A549 (cell line): Measurements from ENCODE around the gene MT1H. TPM values are rescaled to one million over a fixed set of nuclear protein-coding genes. Genes with fewer than 3 reads are reported as not detected.

Experiments used
- ATAC-seq, 2 experiments: fragments of 200-7000 bp in 1 of 2; fragments of >200 bp in 1 of 2; cut with Nextera tagmentation in 1 of 2; cut with Tn5 transposase in 1 of 2; 3 replicates each; pipeline versions ENCODE4 v1.8.0 to v1.9.1; 2018 to 2020; ENCODE audit warnings: mild to moderate bottlenecking in 1 of 2, moderate library complexity in 1 of 2
- CTCF ChIA-PET: fragments of 300-600 bp; sonication (Branson Sonifier 250); formaldehyde crosslinking; extraction: SDS; loops from one replicate; lab custom pipeline; 2021; ENCODE audit warnings: antibody characterized with exemption, inconsistent platforms; lab: Yijun Ruan, JAX
- POLR2A ChIA-PET: fragments of 350-600 bp; formaldehyde crosslinking; extraction: SDS; loops from one replicate; lab custom pipeline; 2021; ENCODE audit warnings: antibody characterized with exemption, inconsistent platforms; lab: Yijun Ruan, JAX
- DNase-seq, 2 experiments: peaks; one replicate each; pipeline versions ENCODE4 v3.0.0 to v3.0.0-alpha.2; 2011 to 2016; ENCODE audit warnings: low read depth in 1 of 2, low spot score in 1 of 2
- FAIRE-seq: peaks from 2 replicates; lab custom pipeline; 2011; peaks lifted over from hg19 to GRCh38; lab: Jason Lieb, UNC
- H3K27ac ChIP-seq, 2 experiments: fragments of >200 bp; sonication (Bioruptor Twin); formaldehyde crosslinking; 3 replicates each; pipeline ENCODE4 v1.5.1; 2016 to 2017
- H3K4me1 ChIP-seq: fragments of >200 bp; sonication (Bioruptor Twin); formaldehyde crosslinking; 3 replicates; pipeline ENCODE4 v1.6.1; 2016
- H3K4me2 ChIP-seq: fragments of >200 bp; sonication (Bioruptor Twin); formaldehyde crosslinking; 3 replicates; pipeline ENCODE4 v1.6.1; 2016
- H3K4me3 ChIP-seq: fragments of >200 bp; sonication (Bioruptor Twin); formaldehyde crosslinking; 3 replicates; pipeline ENCODE4 v1.5.1; 2016
- H3K9me3 ChIP-seq: fragments of >200 bp; sonication (Bioruptor Twin); formaldehyde crosslinking; 3 replicates; pipeline ENCODE4 v1.6.1; 2016
- BCL3 ChIP-seq: fragments of >200 bp; sonication (Bioruptor Twin); formaldehyde crosslinking; IDR thresholded peaks from 3 replicates; pipeline ENCODE4 v1.6.1; 2016
- BHLHE40 ChIP-seq: IDR thresholded peaks from 2 replicates; pipeline ENCODE4 v1.6.1; 2012; ENCODE audit warnings: low read depth, low read length, inconsistent platforms
- CHD2 ChIP-seq: fragments of 150-350 bp; IDR thresholded peaks from 2 replicates; pipeline ENCODE4 v1.6.1; 2014; ENCODE audit warnings: low read length; ENCODE audit not compliant: partially characterized antibody
- CHD4 ChIP-seq: fragments of 200-600 bp; sonication (generic); IDR thresholded peaks from 2 replicates; pipeline ENCODE4 v1.6.1; 2016; ENCODE audit warnings: antibody characterized with exemption, mild to moderate bottlenecking, borderline replicate concordance
- EHF ChIP-seq: fragments of 250-450 bp; sonication (Bioruptor Pico); IDR thresholded peaks from 2 replicates; pipeline ENCODE4 v1.5.0; 2020; ENCODE audit warnings: mild to moderate bottlenecking
- FOXS1 ChIP-seq: fragments of 250-450 bp; sonication (Bioruptor Pico); IDR thresholded peaks from 2 replicates; pipeline ENCODE4 v1.5.0; 2020; ENCODE audit warnings: mild to moderate bottlenecking, moderate library complexity
- HEYL ChIP-seq: fragments of 250-450 bp; sonication (Bioruptor Pico); IDR thresholded peaks from 2 replicates; pipeline ENCODE4 v1.8.0; 2021; ENCODE audit warnings: mild to moderate bottlenecking, moderate library complexity
- HMGXB4 ChIP-seq: fragments of 250-450 bp; sonication (Bioruptor Pico); IDR thresholded peaks from 2 replicates; pipeline ENCODE4 v1.5.0; 2021; ENCODE audit warnings: mild to moderate bottlenecking, moderate library complexity, borderline replicate concordance
- JUN ChIP-seq, 2 experiments: fragments of >200 bp; sonication (Bioruptor Twin); formaldehyde crosslinking; IDR thresholded peaks; 2 replicates in 1 of 2; 3 replicates in 1 of 2; pipeline ENCODE4 v1.6.1; 2016 to 2017
- JUNB ChIP-seq: fragments of >200 bp; sonication (Bioruptor Twin); formaldehyde crosslinking; IDR thresholded peaks from 2 replicates; pipeline ENCODE4 v1.6.1; 2016
- MAX ChIP-seq: IDR thresholded peaks from 2 replicates; pipeline ENCODE4 v1.6.1; 2012
- PBX3 ChIP-seq: IDR thresholded peaks from 2 replicates; pipeline ENCODE4 v1.6.1; 2012
- RAD21 ChIP-seq, 2 experiments: fragments of >200 bp in 1 of 2; sonication (Bioruptor Twin) in 1 of 2; formaldehyde crosslinking in 1 of 2; IDR thresholded peaks in 1 of 2; conservative IDR thresholded peaks in 1 of 2; 2 replicates in 1 of 2; 3 replicates in 1 of 2; pipeline ENCODE4 v1.6.1; 2012 to 2018; ENCODE audit warnings: inconsistent platforms in 1 of 2
- RARB ChIP-seq: fragments of 250-450 bp; sonication (Bioruptor Pico); IDR thresholded peaks from 2 replicates; pipeline ENCODE4 v1.8.0; 2021; ENCODE audit warnings: mild to moderate bottlenecking, moderate library complexity
- RCOR1 ChIP-seq: fragments of 150-350 bp; IDR thresholded peaks from 2 replicates; pipeline ENCODE4 v1.6.1; 2014; ENCODE audit warnings: antibody characterized with exemption, low read length, low read depth
- RFX5 ChIP-seq: fragments of 450-650 bp; IDR thresholded peaks from 2 replicates; pipeline ENCODE4 v1.7.1; 2014; ENCODE audit warnings: antibody characterized with exemption, mild to moderate bottlenecking, moderate library complexity
- SMC3 ChIP-seq: fragments of >200 bp; sonication (Bioruptor Twin); formaldehyde crosslinking; IDR thresholded peaks from 3 replicates; pipeline ENCODE4 v1.6.1; 2018; ENCODE audit warnings: inconsistent platforms
- TFCP2L1 ChIP-seq: fragments of 250-450 bp; sonication (Bioruptor Pico); IDR thresholded peaks from 2 replicates; pipeline ENCODE4 v1.5.0; 2021; ENCODE audit warnings: mild to moderate bottlenecking
- ZC3H11A ChIP-seq: fragments of 450-650 bp; IDR thresholded peaks from 2 replicates; pipeline ENCODE4 v1.6.1; 2014; ENCODE audit warnings: antibody characterized with exemption, mild to moderate bottlenecking
- ZFP36 ChIP-seq: fragments of 450-650 bp; IDR thresholded peaks from 2 replicates; pipeline ENCODE4 v1.6.1; 2014; ENCODE audit warnings: borderline replicate concordance; ENCODE audit not compliant: partially characterized antibody
- ZNF302 ChIP-seq: fragments of 250-450 bp; sonication (Bioruptor Pico); IDR thresholded peaks from 2 replicates; pipeline ENCODE4 v1.9.0; 2021; ENCODE audit warnings: inconsistent platforms, mild to moderate bottlenecking, moderate library complexity
- ZSCAN20 ChIP-seq: fragments of 250-450 bp; sonication (Bioruptor Pico); IDR thresholded peaks from 2 replicates; pipeline ENCODE4 v1.8.0; 2022; ENCODE audit warnings: mild to moderate bottlenecking, moderate library complexity
- whole genome bisulfite sequencing: methylation state at CpG from one replicate; pipeline ENCODE4 v1.1.6; 2017; ENCODE audit errors: missing lambda C conversion rate; 5-methylcytosine and 5-hydroxymethylcytosine counted together
- polyA plus RNA-seq, 4 experiments: library from polyadenylated mRNA; depleted of rRNA in 3 of 4; stranded (reverse); fragments of >200 nt; fragmentation: RNase III in 1 of 4; extraction: RNeasy Plus Mini Kit Qiagen cat#74134 plus additional on column Dnase treatment in 1 of 4; gene quantifications; 2 replicates in 3 of 4; 3 replicates in 1 of 4; pipeline ENCODE4 v1.2.3, GENCODE V29; 2011 to 2017
- TF ChIP-seq, protein P1 (sequence below): fragments of >200 bp; sonication (Bioruptor Twin); formaldehyde crosslinking; IDR thresholded peaks from 3 replicates; pipeline ENCODE4 v1.5.1; 2016
- TF ChIP-seq, protein P2 (sequence below): fragments of 150-350 bp; IDR thresholded peaks from 2 replicates; pipeline ENCODE4 v1.6.1; 2014; ENCODE audit warnings: low read depth, mild to moderate bottlenecking, low read length

Gene MT1H
- polyA plus RNA-seq, 2 of the 4 experiments (the other 2 are of a cell fraction): not detected

GRCh38 chr16:56640076-56640475 lies 29.5 kb upstream of the MT1H start:
- Histone ChIP-seq H3K4me2 (no peak overlapping the region), H3K4me3 (no peak overlapping the region)
- no peak for TF ChIP-seq ZC3H11A
- TF ChIP-seq, all 56 proteins: peak for 0
- Histone ChIP-seq H3K27ac (no peak overlapping the region), H3K9me3 (no peaks in the 10 kb centered on the region), H3K4me1 (peaks cover 10% of the 10 kb centered on the region; the same call in 2 of the 3 replicates)
- no peak for DNase-seq
- WGBS: 71% methylated on average over 1 of the region's 1 CpG
- no peak for ATAC-seq
- ChIA-PET CTCF (interaction anchor here (1.2 to 25.6 kb wide), 7 partner anchors 9 to 126 kb away, joined by 3 to 340 read pairs (median 5); partner anchors contain the start of gene MT2A), POLR2A (interaction anchor here (1.4 kb wide), 1 partner anchor 32 kb away, joined by 4 read pairs; the partner anchor contains the start of gene MT2A)
- FAIRE-seq: no peak

DNA sequence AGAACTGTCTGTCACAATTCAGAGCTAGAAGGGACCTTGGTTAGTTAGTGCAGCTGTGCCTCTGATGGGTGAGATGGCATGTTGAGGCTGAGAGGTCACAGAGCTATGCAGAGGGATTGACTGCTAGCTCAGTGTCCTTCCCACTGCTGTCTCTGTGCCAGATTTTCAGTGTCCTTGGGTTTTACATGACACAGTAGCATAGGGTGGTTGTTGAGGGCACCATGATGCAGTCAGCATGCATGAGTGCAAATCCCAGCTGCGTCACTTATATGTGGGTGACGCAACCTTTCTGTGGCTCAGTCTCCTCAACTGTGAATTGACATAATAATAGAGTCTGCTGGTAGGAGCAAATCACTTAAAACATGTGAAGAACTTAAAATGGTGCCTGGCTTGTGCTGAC lies 28.4 kb upstream of the MT1H start:
- Histone ChIP-seq H3K4me3 (no peak overlapping the region), H3K27ac (no peak overlapping the region), H3K9me3 (no peaks in the 10 kb centered on the region), H3K4me1 (peaks cover 10% of the 10 kb centered on the region; the same call in 2 of the 3 replicates), H3K4me2 (no peak overlapping the region)
- WGBS: 100% methylated on average over 2 of the region's 2 CpGs
- DNase-seq (no peak), FAIRE-seq (no peak), ATAC-seq (no peak)
- TF ChIP-seq CHD2: no peak
- no peak for TF ChIP-seq JUNB
- no peak for TF ChIP-seq ZSCAN20
- no peak for TF ChIP-seq HEYL
- TF ChIP-seq ZFP36: no peak
- TF ChIP-seq ZNF302: no peak
- no peak for TF ChIP-seq ZC3H11A
- CTCF ChIA-PET: interaction anchor here (7.2 to 25.6 kb wide), 2 partner anchors 32 to 61 kb away, joined by 36 to 340 read pairs; partner anchors contain the start of gene MT2A
- POLR2A ChIA-PET: no interaction called here

- peak overlapping the region; percentile 38 for H3K4me3 ChIP-seq
- peak overlapping the region; percentile 72 to 90 for H3K27ac ChIP-seq
- ChIA-PET POLR2A (interaction anchor here (0.6 to 2.2 kb wide), 7 partner anchors 12 to 39 kb away, joined by 3 to 33 read pairs (median 4); partner anchors contain the start of genes MT1F, MT1X and MT2A), CTCF (interaction anchor here (0.5 to 25.6 kb wide), 26 partner anchors 8 to 333 kb away, joined by 3 to 340 read pairs (median 4); partner anchors contain the start of genes MT1B, MT1E, MT1G and MT1H)
- peak; percentile 80 to 85 for DNase-seq
- 30% methylated on average over 16 of the region's 42 CpGs for WGBS
- H3K4me2 ChIP-seq: peak overlapping the region; percentile 78
- FAIRE-seq: no peak
- ATAC-seq: peak; percentile 97 to 100
- peaks cover 10% of the 10 kb centered on the region; the same call in 2 of the 3 replicates for H3K4me1 ChIP-seq
- H3K9me3 ChIP-seq: no peaks in the 10 kb centered on the region
- TF ChIP-seq SMC3: peak; percentile 58
- TF ChIP-seq, protein P1, sequence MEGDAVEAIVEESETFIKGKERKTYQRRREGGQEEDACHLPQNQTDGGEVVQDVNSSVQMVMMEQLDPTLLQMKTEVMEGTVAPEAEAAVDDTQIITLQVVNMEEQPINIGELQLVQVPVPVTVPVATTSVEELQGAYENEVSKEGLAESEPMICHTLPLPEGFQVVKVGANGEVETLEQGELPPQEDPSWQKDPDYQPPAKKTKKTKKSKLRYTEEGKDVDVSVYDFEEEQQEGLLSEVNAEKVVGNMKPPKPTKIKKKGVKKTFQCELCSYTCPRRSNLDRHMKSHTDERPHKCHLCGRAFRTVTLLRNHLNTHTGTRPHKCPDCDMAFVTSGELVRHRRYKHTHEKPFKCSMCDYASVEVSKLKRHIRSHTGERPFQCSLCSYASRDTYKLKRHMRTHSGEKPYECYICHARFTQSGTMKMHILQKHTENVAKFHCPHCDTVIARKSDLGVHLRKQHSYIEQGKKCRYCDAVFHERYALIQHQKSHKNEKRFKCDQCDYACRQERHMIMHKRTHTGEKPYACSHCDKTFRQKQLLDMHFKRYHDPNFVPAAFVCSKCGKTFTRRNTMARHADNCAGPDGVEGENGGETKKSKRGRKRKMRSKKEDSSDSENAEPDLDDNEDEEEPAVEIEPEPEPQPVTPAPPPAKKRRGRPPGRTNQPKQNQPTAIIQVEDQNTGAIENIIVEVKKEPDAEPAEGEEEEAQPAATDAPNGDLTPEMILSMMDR: peak; percentile 51
- TF ChIP-seq HEYL: no peak
- no peak for TF ChIP-seq RARB (CRISPR knock-in tag)
- no peak for TF ChIP-seq CHD4
- TF ChIP-seq HMGXB4 (CRISPR knock-in tag): no peak
- no peak for TF ChIP-seq FOXS1
- TF ChIP-seq BHLHE40: no peak
- peak; percentile 60 to 67 for TF ChIP-seq RAD21 (conservative IDR thresholded peaks at IDR 0.05 in 1 of 2, IDR thresholded peaks at IDR 0.05 in 1 of 2)
- TF ChIP-seq EHF (CRISPR knock-in tag): no peak
- 0 out of 2 replicates have a peak, but pooled peaks have one; percentile 40 for TF ChIP-seq TFCP2L1 (CRISPR knock-in tag)
- peak in 1 of 2 experiments; percentile 18; a peak in 1 of 5 replicates for TF ChIP-seq JUN (IDR thresholded peaks at IDR 0.05)
- TF ChIP-seq, protein P2, sequence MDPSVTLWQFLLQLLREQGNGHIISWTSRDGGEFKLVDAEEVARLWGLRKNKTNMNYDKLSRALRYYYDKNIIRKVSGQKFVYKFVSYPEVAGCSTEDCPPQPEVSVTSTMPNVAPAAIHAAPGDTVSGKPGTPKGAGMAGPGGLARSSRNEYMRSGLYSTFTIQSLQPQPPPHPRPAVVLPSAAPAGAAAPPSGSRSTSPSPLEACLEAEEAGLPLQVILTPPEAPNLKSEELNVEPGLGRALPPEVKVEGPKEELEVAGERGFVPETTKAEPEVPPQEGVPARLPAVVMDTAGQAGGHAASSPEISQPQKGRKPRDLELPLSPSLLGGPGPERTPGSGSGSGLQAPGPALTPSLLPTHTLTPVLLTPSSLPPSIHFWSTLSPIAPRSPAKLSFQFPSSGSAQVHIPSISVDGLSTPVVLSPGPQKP: no peak
- TF ChIP-seq PBX3: no peak
- peak; percentile 50 for TF ChIP-seq MAX
- TF ChIP-seq RFX5: no peak
- no peak for TF ChIP-seq ZFP36
- no peak for TF ChIP-seq BCL3
- no peak for TF ChIP-seq RCOR1
Measured at GRCh38 chr16:56643080-56643778, 26.4 kb upstream of the MT1H start.
